Measurements from ENCODE around the gene ADGRB2.

Gene ADGRB2

DNA sequence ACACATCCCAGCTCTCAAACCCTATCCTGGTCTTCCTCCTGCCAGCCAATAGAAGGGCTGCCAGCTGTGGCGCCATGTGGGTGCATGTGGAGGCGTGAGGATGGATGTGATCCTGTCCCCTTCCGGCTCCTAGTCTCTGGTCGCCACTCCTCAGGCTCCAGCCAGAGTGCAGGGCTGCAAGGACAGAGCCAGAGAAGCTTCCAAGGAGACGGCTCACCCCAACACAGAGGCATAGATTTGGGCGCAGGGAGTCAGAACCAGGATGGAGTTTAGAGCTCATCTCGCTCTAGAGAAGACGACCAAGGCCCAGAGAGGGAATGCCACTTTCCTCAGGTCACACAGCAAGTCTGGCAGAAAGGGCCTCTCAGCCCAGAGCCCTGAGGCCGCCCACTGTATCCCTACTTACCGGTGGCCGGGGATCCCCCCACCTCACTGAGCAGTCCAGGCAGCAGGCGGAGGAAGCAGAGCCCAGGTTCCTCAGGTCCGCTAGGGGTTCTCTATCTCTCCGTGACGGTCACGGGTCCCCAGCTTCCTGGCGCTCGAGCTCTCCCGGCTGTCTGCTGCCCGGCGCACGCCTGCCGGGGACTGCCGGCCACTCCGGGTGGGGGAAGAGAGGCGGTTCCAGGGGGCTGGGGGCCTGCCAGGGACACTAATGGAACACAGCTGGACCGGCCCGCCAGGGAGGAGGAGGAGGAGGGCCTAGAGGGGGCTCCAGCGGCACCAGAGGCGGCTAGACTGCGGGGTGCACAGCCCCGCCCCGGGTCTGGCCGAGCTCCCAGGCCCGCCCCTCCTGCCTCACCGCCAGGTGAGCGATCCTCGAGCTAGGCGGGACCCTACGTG, 60.5 kb downstream of the ADGRB2 start, which contains the start of gene COL16A1:
TSS of gene COL16A1 (minus strand) at position 587 of the 840 bp plus-strand sequence. CDS start 1,824 bp downstream, outside the sequence.
- peak; percentile 9 for TF ChIP-seq CTCF (IDR thresholded peaks at IDR 0.05; ENCODE audit: insufficient read depth, low read length, missing control alignments)
- ChIA-PET CTCF (interaction anchor here (0.9 to 6.9 kb wide), 17 partner anchors 9 to 235 kb away, joined by 3 to 117 read pairs (median 5); partner anchors contain the start of gene PTP4A2), POLR2A (interaction anchor here (0.6 to 5.7 kb wide), 9 partner anchors 9 to 232 kb away, joined by 3 to 101 read pairs (median 3); partner anchors contain the start of gene PEF1)
- peak within 1 kb of the TSS; percentile 80 for H3K4me3 ChIP-seq (ENCODE audit: low read depth, low read length)
- DNase-seq (ENCODE audit: low read depth, low spot score): no peak

DNA sequence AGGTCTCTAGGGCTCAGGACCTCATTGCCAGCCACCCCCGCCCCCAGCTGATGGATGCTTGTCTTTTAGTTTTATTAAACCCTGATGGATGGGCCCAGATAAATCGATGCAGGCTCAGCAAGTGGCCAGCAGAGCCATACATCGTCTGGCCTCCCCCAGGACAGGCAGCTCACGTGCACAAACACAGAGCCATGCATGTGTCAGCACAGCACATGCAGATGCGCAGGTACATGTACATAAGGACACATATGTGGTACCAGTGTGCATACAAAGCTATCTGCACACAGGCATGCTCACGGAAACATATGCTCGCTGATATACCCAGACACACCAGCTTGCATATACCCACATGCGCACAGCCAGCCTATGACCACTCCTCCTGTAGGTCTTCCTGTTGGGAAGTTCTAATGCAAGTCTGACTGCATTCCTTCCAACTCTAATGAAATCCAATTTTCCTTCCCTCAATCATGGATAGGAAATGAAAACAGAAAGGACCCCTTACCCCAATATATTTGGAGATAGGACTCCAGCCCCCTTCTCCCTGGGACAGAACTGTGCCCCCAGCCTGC, 61.2 kb downstream of the ADGRB2 start:
- H3K4me3 ChIP-seq (ENCODE audit: low read depth, low read length): peak overlapping the region; percentile 80
- no peak for TF ChIP-seq CTCF (IDR thresholded peaks at IDR 0.05; ENCODE audit: insufficient read depth, low read length, missing control alignments)
- ChIA-PET POLR2A (interaction anchor here (1.1 to 5.7 kb wide), 5 partner anchors 8 to 232 kb away, joined by 3 to 101 read pairs (median 8); partner anchors contain the start of gene PEF1), CTCF (interaction anchor here (0.9 to 6.9 kb wide), 11 partner anchors 11 to 236 kb away, joined by 3 to 117 read pairs (median 4); no protein-coding TSS in a partner anchor)
- no peak for DNase-seq (ENCODE audit: low read depth, low spot score)

GRCh38 chr1:31701091-31701736, 62.9 kb downstream of the ADGRB2 start:
- DNase-seq (ENCODE audit: low read depth, low spot score): peak; percentile 76
- ChIA-PET POLR2A (interaction anchor here (0.9 to 5.7 kb wide), 7 partner anchors 11 to 97 kb away, joined by 3 to 101 read pairs (median 4); partner anchors contain the start of gene PEF1), CTCF (interaction anchor here (0.7 to 6.9 kb wide), 14 partner anchors 8 to 373 kb away, joined by 3 to 117 read pairs (median 4); no protein-coding TSS in a partner anchor)
- TF ChIP-seq CTCF (IDR thresholded peaks at IDR 0.05; ENCODE audit: insufficient read depth, low read length, missing control alignments): no peak
- peak overlapping the region; percentile 80 for H3K4me3 ChIP-seq (ENCODE audit: low read depth, low read length)

- DNase-seq (ENCODE audit: low read depth, low spot score): no peak
- no peak for TF ChIP-seq CTCF (IDR thresholded peaks at IDR 0.05; ENCODE audit: insufficient read depth, low read length, missing control alignments)
- H3K4me3 ChIP-seq (ENCODE audit: low read depth, low read length): peak overlapping the region; percentile 80
- ChIA-PET POLR2A (interaction anchor here (0.9 to 5.7 kb wide), 5 partner anchors 10 to 97 kb away, joined by 3 to 101 read pairs (median 4); no protein-coding TSS in a partner anchor), CTCF (interaction anchor here (0.7 to 6.9 kb wide), 14 partner anchors 8 to 373 kb away, joined by 3 to 117 read pairs (median 4); no protein-coding TSS in a partner anchor)
Observed at GRCh38 chr1:31700468-31701090, 63.6 kb downstream of the ADGRB2 start.

- no peak for DNase-seq (ENCODE audit: low read depth, low spot score)
- CTCF ChIA-PET: interaction anchor here (1.2 to 6.9 kb wide), 2 partner anchors 15 to 46 kb away, joined by 3 to 117 read pairs; no protein-coding TSS in a partner anchor
- H3K4me3 ChIP-seq (ENCODE audit: low read depth, low read length): no peak overlapping the region
- POLR2A ChIA-PET: interaction anchor here (3.0 kb wide), 1 partner anchor 9 kb away, joined by 23 read pairs; no protein-coding TSS in a partner anchor
- no peak for TF ChIP-seq CTCF (IDR thresholded peaks at IDR 0.05; ENCODE audit: insufficient read depth, low read length, missing control alignments)
Observed at GRCh38 chr1:31699341-31699891, 64.7 kb downstream of the ADGRB2 start.
